Heart right ventricle (tissue), 16 donors: ENCODE results near the gene PIPOX. TPM values are rescaled to one million over a fixed set of nuclear protein-coding genes. Genes with fewer than 3 reads are reported as not detected.

Experiments
- ATAC-seq, 8 donors: fragments of 200-7000 bp; cut with Tn5 transposase; one replicate each; pipeline ENCODE4 v1.9.1; 2020; ENCODE audit warnings: mild to moderate bottlenecking in 8 of 8, moderate library complexity in 8 of 8, moderate number of reproducible peaks in 1 of 8
- DNase-seq, 2 donors: peaks; one replicate each; pipeline ENCODE4 v3.0.0-alpha.2; 2020
- H3K27ac ChIP-seq, 10 donors: fragments of 200-600 bp; sonication (generic) in 2 of 10; one replicate each; pipeline versions ENCODE4 v1.5.0 to v1.8.0; 2020 to 2022; ENCODE audit warnings: mild to moderate bottlenecking in 3 of 10
- H3K27me3 ChIP-seq, 7 donors: fragments of 200-600 bp; one replicate each; pipeline ENCODE4 v1.8.0; 2021 to 2022; ENCODE audit warnings: mild to moderate bottlenecking in 2 of 7
- H3K36me3 ChIP-seq, 9 donors: fragments of 200-600 bp; sonication (generic) in 1 of 9; one replicate each; pipeline versions ENCODE4 v1.5.0 to v1.8.0; 2020 to 2022; ENCODE audit warnings: mild to moderate bottlenecking in 2 of 9
- H3K4me1 ChIP-seq, 9 donors: fragments of 200-600 bp; sonication (generic) in 1 of 9; one replicate each; pipeline versions ENCODE4 v1.5.0 to v1.8.0; 2020 to 2022; ENCODE audit warnings: mild to moderate bottlenecking in 4 of 9
- H3K4me3 ChIP-seq, 10 donors: fragments of 200-600 bp; sonication (generic) in 2 of 10; one replicate each; pipeline versions ENCODE4 v1.5.0 to v1.8.0; 2020 to 2022; ENCODE audit warnings: mild to moderate bottlenecking in 7 of 10, moderate library complexity in 2 of 10
- H3K9me3 ChIP-seq, 11 donors: fragments of 200-600 bp in 10 of 11; sonication (generic) in 2 of 11; one replicate each; pipeline versions ENCODE4 v1.5.0 to v1.8.0; 2013 to 2022; ENCODE audit warnings: mild to moderate bottlenecking in 2 of 11, control low read depth in 1 of 11, moderate library complexity in 1 of 11
- WGBS, 2 donors: extraction: QIAGEN DNeasy Blood & Tissue Kit; methylation state at CpG; one replicate each; pipeline ENCODE4 v1.1.7; 2013; ENCODE audit warnings: inconsistent platforms in 1 of 2; 5-methylcytosine and 5-hydroxymethylcytosine counted together
- intact Hi-C, 10 donors: fragments of 100-400 bp; cut with DNase I; formaldehyde crosslinking; loops; one replicate each; pipeline versions ENCODE4 v1.11.1 to v1.14.2; 2022
- polyA plus RNA-seq, 2 donors: library from polyadenylated mRNA; stranded (reverse); fragments of 200-250 nt; gene quantifications; one replicate each; pipeline ENCODE4 v1.2.3, GENCODE V29; 2013
- total RNA-seq, 10 donors: library from RNA; stranded (reverse); fragmentation: NEBNext Ultra II Directional in 3 of 10; extraction: Animal tissue kit (Norgen Biotek cat#: 25700) in 3 of 10; gene quantifications; one replicate each; pipeline versions ENCODE4 v1.2.1 to v1.2.4, GENCODE V29; 2021 to 2023
- TF ChIP-seq, protein P1 (sequence below), 9 donors: fragments of 200-600 bp; sonication (generic) in 2 of 9; IDR thresholded peaks; one replicate each; pipeline versions ENCODE4 v1.5.0 to v1.8.0; 2021 to 2022; ENCODE audit warnings: antibody characterized with exemption in 9 of 9, mild to moderate bottlenecking in 5 of 9, moderate library complexity in 1 of 9
- donor health status: Arrhythmogenic right ventricular cardiomyopathy.
- donor health status: ischemic (EF 13 %, LVEDD 7.1; RV severe dilation, severe dysfunction).
- donor health status: healthy with polysubstance abuse.
- donor health status: DM: no; HTN: yes; CAD: no.
- donor health status: DM: no; HTN: no; CAD: no.
- donor health status: ischemic (EF 25% LVEDD 6.9; RV normal size, moderate dysfunction).
- donor health status: ischemic (EF 25% LVEDD 5.7; RV mildly dilated, moderate dysfunction).
- donor health status: healthy.
- donor health status: DM: yes; HTN: yes; CAD: no.
- donor health status: Ischemic cardiomyopathy.
- donor health status: ischemic (EF 35%, LVEDD 5.7; RV mildly dilated, moderate dysfunction).
- donor health status: nonischemic (EF 11% LVEDD 7.7; RV severe dilation, severe dysfunction).
- donor health status: DM: yes; HTN: yes; CAD: no.
- donor health status: PGD.
- donor health status: ischemic (EF 29% LVEDD 5.4; RV normal size, mild dysfunction).
- donor health status: nonischemic (EF 23%, LVEDD 6.1; RV moderate dilation, normal function).

The PIPOX gene
- total and polyA plus RNA-seq, 12 donors = 0.12 to 4.1 (median 0.76) TPM; not detected in 2

DNA sequence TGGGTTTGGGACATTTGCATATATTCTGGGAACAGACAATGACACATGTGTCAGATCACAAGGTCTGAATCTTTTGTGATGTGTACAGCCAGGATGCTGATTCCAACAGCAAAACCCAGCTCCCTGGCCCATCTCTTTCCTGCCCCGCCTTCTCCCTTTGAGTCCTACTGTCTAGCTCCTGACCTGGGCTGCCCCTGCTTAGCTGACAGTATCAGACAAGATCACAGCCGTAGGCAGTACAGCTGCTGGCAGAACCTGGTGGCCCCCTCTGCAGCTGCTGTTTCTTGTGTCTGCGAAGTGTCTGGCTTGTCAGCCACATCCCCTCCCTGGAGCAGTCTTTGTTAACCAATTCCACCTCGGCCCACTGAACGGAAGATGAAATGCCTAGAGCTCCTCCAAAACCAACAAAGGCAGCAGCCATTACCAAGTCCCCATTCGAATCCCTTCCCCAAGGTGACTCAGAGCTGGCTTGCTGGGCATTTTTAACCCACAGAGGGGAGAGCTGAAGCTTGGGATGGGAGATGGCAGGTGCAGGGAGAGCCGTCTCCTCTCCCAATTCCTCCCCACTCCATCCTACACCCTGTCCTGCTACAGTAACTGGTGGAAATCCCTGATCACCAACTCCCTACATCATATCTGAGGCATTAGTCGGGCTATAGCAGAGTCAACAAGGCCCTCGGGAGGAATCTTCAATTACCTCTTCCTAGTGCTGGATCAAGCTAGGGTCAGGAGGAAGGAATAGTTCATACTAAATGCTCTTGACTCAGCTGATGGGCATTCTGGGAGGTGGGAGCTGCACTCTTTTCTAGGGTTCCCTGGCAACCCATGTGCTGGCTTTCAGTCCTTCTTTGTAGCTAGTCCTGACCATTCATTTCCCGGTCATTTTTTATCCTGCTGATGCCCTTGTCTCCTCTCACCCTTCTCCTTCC, 5.8 kb downstream of the PIPOX start:
- H3K27me3 ChIP-seq = peaks cover 0 to 18% (median 0%) of the 10 kb centered on the region in 7 donors
- WGBS, 2 donors = 40 to 45% methylated on average over 10 of the region's 10 CpGs
- TF ChIP-seq, protein P1, sequence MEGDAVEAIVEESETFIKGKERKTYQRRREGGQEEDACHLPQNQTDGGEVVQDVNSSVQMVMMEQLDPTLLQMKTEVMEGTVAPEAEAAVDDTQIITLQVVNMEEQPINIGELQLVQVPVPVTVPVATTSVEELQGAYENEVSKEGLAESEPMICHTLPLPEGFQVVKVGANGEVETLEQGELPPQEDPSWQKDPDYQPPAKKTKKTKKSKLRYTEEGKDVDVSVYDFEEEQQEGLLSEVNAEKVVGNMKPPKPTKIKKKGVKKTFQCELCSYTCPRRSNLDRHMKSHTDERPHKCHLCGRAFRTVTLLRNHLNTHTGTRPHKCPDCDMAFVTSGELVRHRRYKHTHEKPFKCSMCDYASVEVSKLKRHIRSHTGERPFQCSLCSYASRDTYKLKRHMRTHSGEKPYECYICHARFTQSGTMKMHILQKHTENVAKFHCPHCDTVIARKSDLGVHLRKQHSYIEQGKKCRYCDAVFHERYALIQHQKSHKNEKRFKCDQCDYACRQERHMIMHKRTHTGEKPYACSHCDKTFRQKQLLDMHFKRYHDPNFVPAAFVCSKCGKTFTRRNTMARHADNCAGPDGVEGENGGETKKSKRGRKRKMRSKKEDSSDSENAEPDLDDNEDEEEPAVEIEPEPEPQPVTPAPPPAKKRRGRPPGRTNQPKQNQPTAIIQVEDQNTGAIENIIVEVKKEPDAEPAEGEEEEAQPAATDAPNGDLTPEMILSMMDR (IDR thresholded peaks at IDR 0.05) = no peak
- H3K4me3 ChIP-seq = no peak overlapping the region
- peak in 1 of 8 donors; percentile 44 for ATAC-seq
- intact Hi-C loops = no loop called here
- DNase-seq = no peak
- H3K27ac ChIP-seq = no peak overlapping the region
- no peaks in the 10 kb centered on the region for H3K9me3 ChIP-seq
- H3K4me1 ChIP-seq = peaks cover 0 to 15% (median 0%) of the 10 kb centered on the region in 9 donors
- no peaks in the 10 kb centered on the region for H3K36me3 ChIP-seq

DNA sequence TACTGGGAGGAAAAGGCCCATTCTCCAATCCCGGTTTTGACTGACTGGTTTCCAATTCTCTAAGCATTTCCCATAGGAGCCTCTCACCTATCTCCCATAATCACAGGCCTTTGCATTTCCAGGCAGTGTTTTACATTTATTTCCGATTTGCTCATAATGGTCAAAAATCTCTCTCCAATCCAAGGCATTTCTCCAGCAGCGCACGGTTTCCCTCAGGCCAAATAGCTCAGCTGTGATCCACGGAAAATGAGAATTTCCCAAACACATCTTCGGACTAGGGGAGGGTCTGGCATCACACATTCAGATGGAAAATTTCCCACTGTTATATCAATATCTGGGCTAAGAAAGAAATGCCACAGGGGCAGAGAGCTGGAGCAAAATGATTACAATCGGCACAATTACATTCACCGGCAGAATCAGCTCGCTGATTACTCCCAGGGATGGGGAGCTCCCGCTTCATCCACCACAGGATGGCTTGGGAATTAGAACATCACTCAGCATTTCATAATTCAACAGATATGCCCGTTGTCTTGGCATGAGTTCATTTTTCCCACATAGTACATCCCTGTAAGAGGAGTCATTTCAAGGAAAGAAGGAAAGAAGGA, 6.7 kb downstream of the PIPOX start:
- Histone ChIP-seq H3K27ac (no peak overlapping the region), H3K36me3 (no peaks in the 10 kb centered on the region), H3K4me1 (peaks cover 0 to 10% (median 0%) of the 10 kb centered on the region in 9 donors), H3K9me3 (no peaks in the 10 kb centered on the region), H3K27me3 (peaks cover 0 to 18% (median 0%) of the 10 kb centered on the region in 7 donors), H3K4me3 (no peak overlapping the region)
- intact Hi-C loops = no loop called here
- WGBS, 2 donors = 81 to 85% methylated on average over 11 of the region's 11 CpGs
- DNase-seq (no peak), ATAC-seq (no peak)
- TF ChIP-seq, protein P1 (IDR thresholded peaks at IDR 0.05) = no peak

DNA sequence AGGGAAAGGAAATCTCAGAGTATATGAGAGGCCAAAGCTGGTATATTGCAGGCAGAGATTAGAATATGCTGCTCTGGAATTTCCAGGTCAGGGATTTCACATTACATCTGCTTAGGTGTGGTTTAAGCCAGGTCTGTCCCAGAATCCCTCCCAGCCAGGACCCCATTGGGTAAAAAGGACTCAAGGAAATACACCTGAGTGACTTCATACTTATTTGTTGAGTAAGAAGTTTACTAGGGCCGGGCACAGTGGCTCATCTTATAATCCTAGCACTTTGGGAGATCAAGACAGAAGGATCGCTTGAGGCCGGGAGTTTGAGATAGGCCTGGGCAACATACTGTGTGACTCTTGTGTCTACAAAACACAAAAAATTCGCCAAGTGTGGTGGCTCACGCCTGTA, 7.2 kb downstream of the PIPOX start:
- no peak overlapping the region for H3K4me3 ChIP-seq
- ATAC-seq (no peak), DNase-seq (no peak)
- intact Hi-C loops = no loop called here
- TF ChIP-seq, protein P1 (IDR thresholded peaks at IDR 0.05) = no peak
- peaks cover 0 to 10% (median 0%) of the 10 kb centered on the region in 9 donors for H3K4me1 ChIP-seq
- no peak overlapping the region for H3K27ac ChIP-seq
- H3K27me3 ChIP-seq = peaks cover 0 to 18% (median 0%) of the 10 kb centered on the region in 7 donors
- WGBS, 2 donors = 94 to 96% methylated on average over 5 of the region's 5 CpGs
- H3K36me3 ChIP-seq = no peaks in the 10 kb centered on the region
- H3K9me3 ChIP-seq = no peaks in the 10 kb centered on the region

DNA sequence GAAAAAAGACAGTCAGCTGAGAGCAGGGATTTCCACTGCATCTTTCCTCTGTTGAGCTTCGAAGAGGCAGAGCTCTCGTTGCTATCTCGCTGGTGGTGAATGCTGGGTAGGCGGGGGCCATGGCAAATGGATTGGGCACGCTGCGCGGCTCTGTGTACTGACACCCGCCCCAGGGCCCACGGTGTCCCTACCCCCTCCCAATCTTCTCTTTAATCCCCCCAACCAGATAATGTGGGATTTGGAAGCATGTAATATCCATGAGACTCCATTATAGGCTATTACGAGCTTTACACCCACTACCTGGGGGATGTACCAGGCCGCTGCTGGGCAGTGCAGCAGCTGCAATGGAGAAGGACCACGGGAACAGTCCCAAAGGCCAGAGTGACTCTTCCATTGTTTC, 8.3 kb downstream of the PIPOX start:
- Histone ChIP-seq H3K27me3 (peaks cover 0 to 13% (median 0%) of the 10 kb centered on the region in 7 donors), H3K4me1 (peaks cover 0 to 6% (median 0%) of the 10 kb centered on the region in 9 donors), H3K4me3 (no peak overlapping the region), H3K36me3 (no peaks in the 10 kb centered on the region), H3K27ac (no peak overlapping the region), H3K9me3 (no peaks in the 10 kb centered on the region)
- TF ChIP-seq, protein P1 (IDR thresholded peaks at IDR 0.05) = no peak
- DNase-seq = no peak
- no peak for ATAC-seq
- intact Hi-C loops = no loop called here
- WGBS, 2 donors = 86 to 88% methylated on average over 12 of the region's 12 CpGs
